Muscle of leg (tissue), 11 donors: Measurements from ENCODE around the gene LEKR1. TPM values are rescaled to one million over a fixed set of nuclear protein-coding genes. Genes with fewer than 3 reads are reported as not detected.

ENCODE experiments used
- DNase-seq: peaks from one replicate; pipeline ENCODE4 v3.0.0; 2013
- H3K27ac ChIP-seq: one replicate; pipeline ENCODE4 v1.5.1; 2013; ENCODE audit warnings: mild to moderate bottlenecking, low read length, control low read depth
- H3K27me3 ChIP-seq: one replicate; pipeline ENCODE4 v1.6.1; 2013; ENCODE audit warnings: low read length; ENCODE audit not compliant: control insufficient read depth, insufficient read depth
- H3K36me3 ChIP-seq: one replicate; pipeline ENCODE4 v1.6.1; 2013; ENCODE audit warnings: low read length; ENCODE audit not compliant: control insufficient read depth, insufficient read depth
- H3K4me1 ChIP-seq: one replicate; pipeline ENCODE4 v1.6.1; 2013; ENCODE audit warnings: low read length; ENCODE audit not compliant: control insufficient read depth, insufficient read depth
- H3K4me3 ChIP-seq: one replicate; pipeline ENCODE4 v1.5.1; 2013; ENCODE audit warnings: low read length, control low read depth
- H3K9me3 ChIP-seq: replicated peaks from 2 replicates; pipeline ENCODE4 v1.6.1; 2013; ENCODE audit warnings: low read depth, low read length; ENCODE audit not compliant: control insufficient read depth
- WGBS: methylation state at CpG from one replicate; pipeline ENCODE4 v1.1.5; 2013; ENCODE audit warnings: missing lambda C conversion rate; ENCODE audit not compliant: insufficient coverage; 5-methylcytosine and 5-hydroxymethylcytosine counted together
- polyA plus RNA-seq, 8 donors: library from polyadenylated mRNA; unstranded; fragments of 120-200 nt; gene quantifications; one replicate each; pipeline versions ENCODE4 v1.2.1 to v1.2.3, GENCODE V29; 2013; ENCODE audit warnings: inconsistent platforms in 1 of 8, low replicate concordance in 1 of 8; ENCODE audit not compliant: insufficient read length in 8 of 8, insufficient read depth in 1 of 8
- total RNA-seq: library from RNA; stranded (reverse); fragments of 120-200 nt; gene quantifications from one replicate; pipeline ENCODE4 v1.2.4, GENCODE V29; 2013

Gene LEKR1
- total and polyA plus RNA-seq, 9 donors: 0.15 to 1.5 (median 0.66) TPM

DNA sequence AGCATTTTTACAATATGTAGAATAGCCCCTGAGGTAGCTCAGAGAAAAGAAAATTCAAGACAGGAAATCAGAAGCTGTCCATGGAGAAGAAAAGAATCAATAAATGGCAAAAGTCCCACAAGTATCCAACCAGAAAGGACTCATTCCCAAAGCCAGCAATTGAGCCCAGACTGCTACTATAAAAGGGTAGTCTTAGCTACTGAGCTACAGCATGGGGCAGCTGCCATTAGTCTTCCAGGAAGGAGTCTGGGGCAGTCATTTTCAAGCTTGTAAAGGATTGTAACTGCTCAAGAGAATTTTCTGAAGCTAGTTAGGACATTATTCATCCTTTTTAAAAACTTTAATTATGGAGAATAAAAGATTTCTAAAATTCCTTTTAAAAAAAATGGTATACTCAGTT lies 10.5 kb downstream of the LEKR1 start:
- no peaks in the 10 kb centered on the region for H3K9me3 ChIP-seq
- DNase-seq: no peak
- H3K4me1 ChIP-seq: no peaks in the 10 kb centered on the region
- H3K27ac ChIP-seq: no peak overlapping the region
- no peaks in the 10 kb centered on the region for H3K27me3 ChIP-seq
- H3K4me3 ChIP-seq: no peak overlapping the region
- H3K36me3 ChIP-seq: no peaks in the 10 kb centered on the region

DNA sequence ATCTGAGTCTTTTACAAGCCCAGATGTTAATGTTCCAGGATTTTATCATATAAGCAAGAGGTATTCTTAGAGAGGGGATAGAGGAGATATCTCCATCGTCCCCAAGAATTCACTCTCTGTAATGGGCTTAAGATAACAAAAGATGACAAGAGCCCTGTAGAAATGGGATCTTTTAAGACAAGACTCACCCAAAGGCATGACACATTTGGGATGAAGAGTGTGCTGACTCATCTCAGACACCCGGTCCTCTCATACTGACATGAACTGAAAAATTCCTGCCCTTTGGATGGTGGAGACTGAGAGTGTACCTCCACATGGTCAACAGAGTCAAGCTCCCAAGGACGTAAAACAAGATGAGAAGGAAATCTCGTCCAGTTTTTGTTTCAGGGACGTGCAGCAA lies 11.0 kb downstream of the LEKR1 start:
- H3K9me3 ChIP-seq: no peaks in the 10 kb centered on the region
- no peaks in the 10 kb centered on the region for H3K36me3 ChIP-seq
- H3K4me1 ChIP-seq: no peaks in the 10 kb centered on the region
- no peak overlapping the region for H3K27ac ChIP-seq
- H3K27me3 ChIP-seq: no peaks in the 10 kb centered on the region
- WGBS: 57% methylated on average over 1 of the region's 5 CpGs
- DNase-seq: no peak
- H3K4me3 ChIP-seq: no peak overlapping the region

DNA sequence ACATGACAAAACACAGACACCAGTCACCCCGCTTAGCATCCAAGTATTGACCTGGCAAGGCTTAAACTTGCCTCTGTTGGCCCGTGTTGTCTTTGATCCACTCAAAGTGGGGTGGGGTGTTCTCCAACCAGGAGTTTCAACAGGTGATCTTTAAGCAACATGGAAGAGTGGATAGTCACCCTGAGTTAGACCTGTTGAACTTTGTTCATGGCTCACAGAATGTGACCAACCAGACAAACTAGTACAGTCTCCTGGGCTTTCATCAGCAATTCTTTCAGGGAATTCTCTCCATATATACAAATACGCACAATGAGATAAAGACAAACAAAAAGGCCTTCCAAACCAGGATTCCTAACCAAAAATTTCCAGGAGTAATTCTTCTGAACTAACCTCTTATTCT lies 11.9 kb downstream of the LEKR1 start:
- WGBS: 60% methylated on average over 1 of the region's 3 CpGs
- Histone ChIP-seq H3K27me3 (no peaks in the 10 kb centered on the region), H3K4me1 (no peaks in the 10 kb centered on the region), H3K4me3 (no peak overlapping the region), H3K36me3 (no peaks in the 10 kb centered on the region), H3K27ac (no peak overlapping the region), H3K9me3 (no peaks in the 10 kb centered on the region)
- no peak for DNase-seq

DNA sequence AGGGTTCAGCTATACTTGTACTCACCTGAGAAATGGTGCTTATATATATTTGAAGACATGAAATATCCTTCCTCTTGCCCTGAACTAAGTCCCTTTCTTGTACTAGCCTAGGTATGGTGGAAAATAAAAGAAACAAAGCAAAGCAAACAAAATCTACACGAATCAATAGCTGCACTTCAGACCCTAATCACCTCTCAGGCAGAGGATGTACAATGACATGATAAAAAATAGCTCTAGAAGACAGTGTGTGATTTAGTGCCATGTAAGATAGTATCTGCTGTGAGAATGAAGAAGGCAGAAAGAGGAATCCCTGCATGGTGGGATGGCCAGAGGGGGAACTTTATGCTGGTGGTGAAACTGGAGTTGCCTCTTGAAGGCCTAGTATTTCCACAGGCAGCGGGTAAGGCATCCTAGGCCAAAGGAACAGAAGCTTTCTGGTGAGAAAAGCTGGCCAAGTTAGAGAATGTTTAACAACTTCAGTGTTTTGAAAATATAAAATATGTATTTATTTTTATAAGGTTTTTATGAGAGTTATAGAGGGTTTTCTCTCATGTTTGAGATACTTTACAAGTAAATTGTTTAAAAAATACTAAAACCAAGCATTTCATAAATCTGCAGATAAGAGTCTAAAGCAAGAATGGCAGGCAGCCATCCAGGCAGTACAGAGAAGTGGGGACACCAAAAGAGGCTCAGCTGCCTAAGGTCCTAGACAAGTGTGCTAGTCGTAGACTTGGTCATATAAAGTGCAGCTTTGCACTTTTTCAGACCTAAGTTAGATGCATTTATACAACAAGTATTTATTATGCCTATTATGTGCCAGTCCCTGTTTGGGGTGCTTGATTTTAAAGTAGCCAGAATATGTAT lies 14.9 kb downstream of the LEKR1 start:
- 100% methylated on average over 1 of the region's 3 CpGs for WGBS
- no peaks in the 10 kb centered on the region for H3K36me3 ChIP-seq
- H3K9me3 ChIP-seq: no peaks in the 10 kb centered on the region
- no peaks in the 10 kb centered on the region for H3K4me1 ChIP-seq
- H3K27ac ChIP-seq: no peak overlapping the region
- no peak overlapping the region for H3K4me3 ChIP-seq
- no peak for DNase-seq
- H3K27me3 ChIP-seq: no peaks in the 10 kb centered on the region

DNA sequence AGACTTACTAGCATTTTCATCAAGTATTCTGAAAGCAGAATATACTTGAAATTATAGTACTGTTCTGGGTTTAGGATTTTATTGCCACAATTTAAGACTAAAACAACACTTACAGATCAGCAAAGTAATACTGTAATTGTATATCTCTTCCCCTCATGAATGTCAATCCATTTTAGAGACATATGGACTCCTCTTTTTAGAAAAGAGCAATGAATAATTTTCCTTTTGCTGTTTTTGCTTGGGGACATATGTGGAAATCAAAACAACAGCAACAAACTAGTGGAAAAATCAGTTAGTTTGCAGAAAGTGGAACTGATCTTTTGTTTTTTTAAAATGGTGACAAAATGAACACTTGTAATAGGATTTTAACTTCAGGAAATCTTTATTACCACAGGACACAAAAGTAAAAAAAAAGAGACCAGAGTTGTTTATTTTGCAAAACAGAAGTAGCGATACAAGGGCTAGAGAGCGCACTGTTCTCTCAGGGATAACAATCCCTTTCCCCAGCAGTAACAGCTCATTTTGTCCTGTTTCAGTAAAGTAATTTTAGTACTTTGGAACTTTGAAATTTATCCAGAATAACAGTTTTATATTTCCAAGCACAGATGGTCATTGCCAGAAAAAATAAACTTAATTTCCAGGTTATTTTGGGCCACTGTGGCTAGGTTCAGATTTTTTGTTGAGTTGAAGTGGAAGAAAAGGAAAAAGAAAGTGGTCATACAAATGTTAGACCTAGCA lies 17.1 kb downstream of the LEKR1 start:
- Histone ChIP-seq H3K4me3 (no peak overlapping the region), H3K4me1 (no peaks in the 10 kb centered on the region), H3K27ac (no peak overlapping the region), H3K9me3 (no peaks in the 10 kb centered on the region), H3K36me3 (no peaks in the 10 kb centered on the region), H3K27me3 (no peaks in the 10 kb centered on the region)
- peak; percentile 41 for DNase-seq
- no CpG with 5 or more reads among the region's 2 CpGs for WGBS

DNA sequence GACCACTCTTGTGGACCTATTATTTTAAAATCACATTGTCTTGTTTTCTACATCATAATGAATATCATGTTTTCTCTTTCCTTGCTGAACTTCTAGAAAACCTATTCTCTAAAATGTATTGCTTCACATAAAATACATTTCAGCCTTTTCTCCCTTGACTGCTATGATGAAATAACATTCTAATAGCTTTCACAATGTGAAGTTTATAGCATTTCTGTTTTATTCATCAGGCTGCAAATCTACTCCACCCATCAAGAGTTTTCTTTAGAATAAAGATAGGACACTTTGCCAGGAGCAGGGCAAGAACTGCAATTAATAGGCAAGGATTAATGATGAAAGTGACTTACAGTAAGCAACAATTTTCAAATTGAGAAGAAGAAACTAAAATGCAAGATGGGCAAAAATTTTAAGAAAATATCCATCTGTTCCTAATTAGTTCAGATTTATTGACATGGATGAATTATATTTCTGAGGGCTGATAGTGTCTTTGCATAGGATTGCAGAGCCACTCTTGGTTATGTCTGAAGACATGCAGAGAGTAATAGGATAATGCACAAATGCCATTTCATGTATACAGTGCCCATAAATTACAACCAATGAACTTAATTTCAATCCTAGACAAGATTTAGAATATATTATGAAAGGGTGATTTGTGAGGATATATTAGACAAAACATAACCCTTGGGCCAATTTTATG lies 21.7 kb downstream of the LEKR1 start:
- Histone ChIP-seq H3K4me1 (no peaks in the 10 kb centered on the region), H3K27ac (no peak overlapping the region), H3K27me3 (no peaks in the 10 kb centered on the region), H3K9me3 (no peaks in the 10 kb centered on the region), H3K4me3 (no peak overlapping the region), H3K36me3 (no peaks in the 10 kb centered on the region)
- DNase-seq: no peak

DNA sequence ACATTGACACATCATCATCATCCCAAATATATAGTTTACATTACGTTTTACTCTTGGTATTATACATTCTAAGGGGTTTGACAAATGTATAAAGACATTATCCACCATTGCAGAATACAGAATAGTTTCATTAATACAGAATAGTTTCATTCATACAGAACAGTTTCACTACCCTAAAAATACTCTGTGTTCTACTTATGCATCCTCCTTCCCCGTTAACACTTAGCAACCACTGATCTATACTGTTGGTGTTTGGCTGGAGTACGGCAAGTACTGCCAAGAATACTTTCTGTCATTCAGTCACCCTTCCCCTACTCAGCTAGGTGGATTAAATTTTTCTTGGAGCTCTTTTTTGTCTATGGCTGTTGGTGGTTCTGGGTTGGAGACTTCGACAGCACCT lies 33.4 kb downstream of the LEKR1 start:
- no CpG with 5 or more reads among the region's 4 CpGs for WGBS
- H3K27me3 ChIP-seq: no peaks in the 10 kb centered on the region
- H3K4me3 ChIP-seq: no peak overlapping the region
- no peaks in the 10 kb centered on the region for H3K36me3 ChIP-seq
- no peaks in the 10 kb centered on the region for H3K4me1 ChIP-seq
- H3K27ac ChIP-seq: no peak overlapping the region
- DNase-seq: no peak
- no peaks in the 10 kb centered on the region for H3K9me3 ChIP-seq

DNA sequence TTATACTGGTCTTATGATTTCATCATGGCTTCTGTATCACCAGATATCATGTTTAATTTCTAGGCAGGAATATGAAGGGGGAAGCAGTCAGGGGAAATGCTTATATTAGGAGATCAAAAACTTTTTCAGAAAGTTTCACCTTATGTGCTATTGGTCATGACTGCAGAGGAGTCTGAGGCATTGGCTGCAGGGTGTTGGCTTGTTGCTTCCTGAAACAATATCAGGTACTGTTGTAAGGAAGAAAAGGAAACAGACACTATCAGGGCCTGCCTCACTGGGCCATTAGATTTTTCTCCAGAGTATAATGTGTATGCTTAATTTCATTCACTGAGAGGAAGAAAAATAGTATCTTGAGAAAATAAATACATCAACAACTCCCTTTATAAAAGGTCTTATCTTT lies 34.7 kb downstream of the LEKR1 start:
- DNase-seq: no peak
- Histone ChIP-seq H3K36me3 (no peaks in the 10 kb centered on the region), H3K27me3 (no peaks in the 10 kb centered on the region), H3K4me3 (no peak overlapping the region), H3K27ac (no peak overlapping the region), H3K4me1 (no peaks in the 10 kb centered on the region), H3K9me3 (no peaks in the 10 kb centered on the region)

DNA sequence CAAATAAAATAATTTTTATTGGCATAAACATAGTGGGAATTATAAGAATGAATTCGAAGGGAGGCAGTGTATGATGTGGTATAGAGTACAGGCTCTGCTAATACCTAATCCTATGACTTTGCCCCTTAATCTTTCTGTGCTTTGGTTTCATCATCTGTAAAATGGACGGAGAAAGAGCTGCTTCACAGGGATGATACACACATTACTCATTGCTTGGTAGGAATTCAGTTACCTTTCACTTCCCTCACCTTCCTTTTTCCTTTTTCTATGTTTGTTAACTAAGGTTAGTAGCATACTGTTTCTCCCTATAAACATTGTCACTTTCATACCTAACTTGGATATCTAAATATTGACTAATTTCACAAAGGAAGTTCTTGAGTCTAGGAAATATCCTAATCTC lies 36.2 kb downstream of the LEKR1 start:
- H3K27me3 ChIP-seq: no peaks in the 10 kb centered on the region
- H3K27ac ChIP-seq: no peak overlapping the region
- no CpG with 5 or more reads among the region's 2 CpGs for WGBS
- no peak overlapping the region for H3K4me3 ChIP-seq
- H3K9me3 ChIP-seq: no peaks in the 10 kb centered on the region
- H3K4me1 ChIP-seq: no peaks in the 10 kb centered on the region
- no peaks in the 10 kb centered on the region for H3K36me3 ChIP-seq
- DNase-seq: no peak

DNA sequence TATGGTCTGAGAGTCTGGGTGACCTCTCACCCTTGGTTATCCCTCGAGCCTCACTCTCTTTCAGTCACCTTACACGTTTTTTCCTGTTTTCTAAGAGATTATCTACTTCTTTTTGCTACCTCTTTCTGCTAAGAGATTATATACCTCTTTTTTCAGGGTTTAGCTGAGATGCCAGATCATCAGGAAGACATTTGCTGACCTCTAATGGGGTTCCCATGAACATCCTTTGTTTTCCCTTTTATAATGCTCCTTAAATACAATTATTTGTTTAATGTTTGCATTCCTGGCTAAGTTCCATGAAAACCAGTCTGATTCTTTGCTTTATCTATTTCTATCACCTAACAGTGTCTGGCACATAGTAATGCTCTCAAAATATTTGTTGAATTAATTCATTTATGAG lies 39.6 kb downstream of the LEKR1 start:
- no CpG with 5 or more reads among the region's 2 CpGs for WGBS
- Histone ChIP-seq H3K36me3 (no peaks in the 10 kb centered on the region), H3K4me1 (no peaks in the 10 kb centered on the region), H3K27me3 (no peaks in the 10 kb centered on the region), H3K27ac (no peak overlapping the region), H3K9me3 (no peaks in the 10 kb centered on the region), H3K4me3 (no peak overlapping the region)
- peak; percentile 7 for DNase-seq
